ENCODE measurements around the gene EVL.
"Not testable (repeated sequence)": the region's sequence is repeated elsewhere in the genome, so short reads cannot be mapped to it uniquely, and the experiment has no call there.

The EVL gene

DNA sequence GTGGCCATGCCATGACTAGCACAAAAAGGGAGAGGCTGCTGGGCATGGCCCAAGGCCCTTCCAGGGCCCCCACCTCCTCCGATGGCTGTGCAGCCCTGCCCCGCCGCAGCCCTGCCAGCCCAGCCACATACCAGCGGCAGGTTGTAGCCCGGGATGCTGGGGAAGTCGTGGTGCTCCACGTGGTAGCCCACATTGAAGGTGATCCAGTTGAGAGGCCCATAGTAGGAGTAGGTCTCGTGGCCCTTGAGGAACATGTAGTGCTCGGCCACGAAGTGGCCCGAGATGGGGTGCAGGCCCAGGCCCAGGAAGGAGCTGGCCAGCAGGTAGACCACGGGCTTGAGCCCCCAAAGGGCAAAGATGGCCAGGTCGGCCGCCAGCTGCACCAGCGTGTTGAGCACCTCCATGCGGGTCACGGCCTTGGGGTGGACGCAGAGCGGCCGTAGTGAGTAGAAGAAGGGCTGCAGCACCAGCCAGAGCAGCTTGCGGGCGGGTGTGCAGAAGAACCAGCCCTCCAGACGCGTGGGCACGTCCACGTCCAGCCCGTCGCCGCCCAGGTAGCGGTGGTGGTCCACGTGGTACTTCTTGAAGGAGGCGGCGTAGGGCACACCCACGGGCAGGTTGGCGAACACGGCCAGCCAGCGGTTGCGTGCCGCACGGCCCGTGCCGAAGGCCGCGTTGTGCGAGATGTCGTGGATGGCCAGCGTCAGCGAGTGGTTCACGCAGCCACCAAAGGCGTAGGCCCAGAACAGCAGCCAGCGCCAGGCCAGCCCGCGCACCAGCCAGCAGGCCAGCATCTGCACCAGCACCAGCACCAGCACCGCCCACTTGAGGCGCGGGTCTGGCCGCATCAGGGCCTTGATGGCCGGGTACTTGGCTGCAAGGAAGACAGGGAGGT, 83.9 kb downstream of the EVL start:
- DNase-seq: no peak

DNA sequence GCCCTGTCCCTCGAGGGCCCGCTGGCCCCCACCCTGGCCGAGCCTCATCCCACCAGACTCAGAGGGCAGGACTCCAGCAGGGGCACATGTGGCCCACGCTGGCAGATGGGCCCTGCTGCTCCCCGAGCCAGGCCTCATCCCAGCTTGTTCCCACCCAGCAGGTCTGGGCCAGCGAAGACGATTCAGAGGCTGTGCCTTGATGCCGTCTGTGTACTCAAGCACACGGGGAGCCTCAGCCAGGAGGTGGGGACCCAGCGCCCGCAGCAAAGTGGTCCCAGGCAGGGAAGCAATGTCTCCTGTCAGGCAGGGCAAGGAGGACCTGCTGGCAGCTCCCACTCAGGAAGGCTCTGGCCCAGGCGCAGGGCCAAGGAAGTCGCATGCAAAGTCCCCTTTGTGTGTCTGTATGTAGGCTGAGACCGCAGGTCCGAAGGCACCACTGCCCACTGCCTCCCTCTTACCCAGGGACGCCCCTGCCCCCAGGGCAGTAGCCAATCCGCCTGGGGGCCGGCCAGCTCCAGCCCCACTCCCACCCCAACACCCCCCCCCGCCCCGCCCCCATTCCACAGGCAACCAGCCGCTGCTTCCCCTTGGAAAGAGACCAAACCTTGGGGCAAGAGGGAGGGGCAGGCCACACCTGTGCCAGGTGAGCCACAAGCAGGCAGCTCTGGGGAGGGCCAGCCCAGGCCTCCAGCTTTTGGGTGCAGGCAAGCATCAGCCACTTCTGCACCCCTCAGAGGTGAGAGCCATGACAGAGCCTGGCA, 84.8 kb downstream of the EVL start:
- no peak for DNase-seq

DNA sequence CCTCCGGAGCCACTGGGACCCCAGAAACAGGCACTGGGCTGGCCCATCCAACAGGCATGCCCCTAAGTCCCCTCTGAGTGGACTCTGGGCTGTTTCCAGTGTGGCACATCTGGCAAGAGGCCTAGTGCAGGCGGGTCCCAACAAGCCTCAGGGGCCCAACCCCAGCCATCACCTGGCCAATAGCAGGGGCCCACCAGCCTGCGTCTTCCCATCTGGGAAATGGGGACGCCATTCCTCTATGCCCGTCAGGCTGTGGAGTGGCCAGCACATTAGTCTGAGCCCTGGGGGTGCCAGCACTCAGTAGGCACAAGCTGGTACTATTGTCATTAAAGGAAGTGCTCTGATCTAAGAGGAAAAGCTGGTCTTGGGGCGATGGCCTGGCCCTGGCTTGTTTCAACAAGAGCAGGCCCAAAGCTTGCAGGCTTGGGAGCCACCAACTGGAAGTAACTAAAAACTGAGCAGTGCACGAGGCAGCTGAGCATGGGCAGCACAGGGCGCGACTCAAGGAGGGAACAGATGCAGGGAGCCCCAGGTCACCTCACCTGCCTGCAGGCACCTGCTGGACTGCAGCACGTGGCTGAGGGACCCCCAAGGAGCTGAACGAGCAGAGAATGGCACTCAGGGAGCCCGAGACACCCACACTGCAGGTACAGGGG, 85.8 kb downstream of the EVL start:
- DNase-seq: no peak

DNA sequence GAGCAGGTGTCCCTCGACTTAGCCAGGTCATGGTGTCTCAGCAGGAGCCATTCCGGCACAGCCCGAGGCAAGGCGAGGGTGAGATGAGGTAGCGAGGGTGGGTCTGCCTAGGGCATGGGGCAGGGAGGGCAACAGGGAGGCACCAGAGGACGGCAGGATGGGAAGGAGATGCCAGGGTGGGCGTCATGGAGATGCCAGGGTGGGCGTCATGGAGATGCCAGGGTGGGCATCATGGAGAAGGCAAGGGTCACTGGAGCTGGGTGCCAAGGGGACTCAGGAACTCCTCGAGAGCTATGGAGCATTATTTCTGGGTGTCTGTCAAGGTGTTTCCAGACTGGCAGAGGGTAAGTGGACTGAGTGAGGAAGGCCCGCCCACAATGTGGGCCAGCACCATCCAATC, 86.9 kb downstream of the EVL start:
- DNase-seq: no peak

DNA sequence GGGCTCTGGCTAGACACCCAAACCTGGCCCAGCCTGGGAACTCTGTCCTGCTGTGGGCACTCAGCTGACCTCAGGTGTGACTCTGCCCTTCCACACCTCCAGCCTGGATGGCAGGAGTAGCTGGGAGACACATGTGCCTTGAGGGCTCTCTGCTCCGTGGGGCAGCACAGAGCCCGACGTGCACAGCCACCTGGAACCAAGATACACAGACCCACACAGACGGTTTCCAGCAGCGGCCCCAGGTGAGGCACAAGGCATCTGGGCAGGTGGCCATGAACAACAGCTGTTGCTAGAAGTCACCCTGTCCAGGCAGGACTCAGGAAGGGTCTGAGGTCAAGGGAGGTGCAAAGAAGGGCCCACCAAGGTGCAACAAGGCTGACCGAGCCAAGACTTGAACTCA, 88.3 kb downstream of the EVL start:
- DNase-seq: no peak

DNA sequence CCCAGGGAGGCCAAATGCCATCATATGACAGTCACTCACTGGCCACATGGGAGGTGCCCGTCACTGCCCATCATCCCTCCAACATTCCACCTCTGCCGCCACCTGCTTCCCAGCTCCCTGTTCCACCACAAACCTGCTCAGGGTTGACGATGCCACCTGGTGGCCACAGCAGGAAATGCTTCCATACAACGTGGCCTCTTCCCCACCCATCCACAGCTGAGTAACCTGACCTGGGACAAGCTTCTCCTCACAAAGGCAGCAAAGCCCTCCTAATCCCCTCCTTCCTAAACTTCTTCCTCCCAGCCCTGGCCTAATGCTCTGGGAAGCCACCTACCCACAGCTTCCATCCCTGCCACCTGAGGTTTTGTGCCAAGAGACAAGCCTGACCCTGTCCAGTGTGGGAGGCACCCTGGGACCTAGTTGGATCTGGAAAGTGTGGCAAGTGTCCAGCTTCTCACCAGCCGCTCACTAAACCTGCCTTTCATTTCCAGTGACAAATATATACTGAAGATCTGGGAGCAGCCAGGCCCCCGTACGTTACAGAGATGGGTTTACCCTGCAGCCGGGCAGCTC, 89.9 kb downstream of the EVL start:
- peak in 1 of 2 donors; percentile 36 for DNase-seq

DNA sequence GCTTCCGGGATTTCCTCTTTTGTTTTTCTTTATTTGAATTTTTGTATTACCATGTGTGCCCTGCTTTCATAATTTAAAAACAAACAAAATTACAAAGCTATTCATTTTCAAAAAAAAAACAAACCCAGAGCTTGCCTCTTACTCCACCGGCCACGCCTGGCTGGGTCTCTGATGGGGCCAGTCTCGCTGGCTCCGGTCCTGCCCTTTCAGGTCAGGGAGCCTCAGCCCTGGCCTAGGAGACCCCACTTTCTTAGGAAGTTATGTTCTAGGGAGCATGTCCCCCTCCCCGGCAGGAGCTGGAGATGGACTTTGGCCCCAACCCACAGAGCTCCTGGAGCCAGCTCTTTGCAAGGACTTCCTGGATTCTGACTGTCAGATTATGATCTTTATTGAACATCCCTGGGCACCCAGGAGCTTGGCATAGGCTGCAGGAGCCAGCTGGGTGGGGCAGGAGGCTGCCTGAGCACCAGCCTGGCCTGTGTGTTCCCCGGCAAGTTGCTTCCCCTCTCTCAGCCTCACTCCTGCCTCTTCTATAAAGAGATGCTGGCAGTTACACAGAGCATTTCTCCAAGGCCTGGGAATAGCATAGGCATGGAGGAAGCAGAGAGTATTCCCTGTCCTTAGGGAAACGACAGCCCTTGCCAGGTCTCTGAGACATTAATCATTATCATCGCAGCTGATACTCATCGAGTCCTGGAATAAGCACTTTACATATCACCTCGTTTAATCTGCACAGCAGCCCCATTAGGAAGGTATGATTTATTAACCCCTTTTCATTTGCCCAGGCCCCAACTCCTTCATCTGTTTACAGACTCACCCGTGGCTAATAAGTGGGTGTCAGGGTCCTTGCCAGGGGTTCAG, 90.8 kb downstream of the EVL start:
- no peak for DNase-seq

DNA sequence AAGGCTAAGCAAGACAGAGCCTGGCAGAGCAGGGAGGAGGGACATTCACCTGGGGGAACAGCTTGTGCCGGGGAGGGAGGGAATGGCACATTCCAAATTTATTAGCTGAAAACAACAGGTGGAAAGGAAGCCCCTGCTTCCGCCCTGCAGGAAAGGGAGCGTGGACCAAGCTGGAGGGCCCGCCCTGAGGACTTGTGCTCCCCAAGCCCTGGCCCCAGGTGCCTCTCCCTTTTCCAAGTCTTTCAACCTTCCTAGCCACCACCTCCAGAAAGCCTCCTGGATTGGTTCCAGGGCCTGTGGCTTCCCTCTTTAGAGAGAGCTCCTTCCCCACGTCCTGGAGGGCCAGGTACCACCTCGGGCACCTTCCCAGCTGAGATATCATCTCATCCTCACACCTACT, 91.6 kb downstream of the EVL start:
- no peak for DNase-seq

DNA sequence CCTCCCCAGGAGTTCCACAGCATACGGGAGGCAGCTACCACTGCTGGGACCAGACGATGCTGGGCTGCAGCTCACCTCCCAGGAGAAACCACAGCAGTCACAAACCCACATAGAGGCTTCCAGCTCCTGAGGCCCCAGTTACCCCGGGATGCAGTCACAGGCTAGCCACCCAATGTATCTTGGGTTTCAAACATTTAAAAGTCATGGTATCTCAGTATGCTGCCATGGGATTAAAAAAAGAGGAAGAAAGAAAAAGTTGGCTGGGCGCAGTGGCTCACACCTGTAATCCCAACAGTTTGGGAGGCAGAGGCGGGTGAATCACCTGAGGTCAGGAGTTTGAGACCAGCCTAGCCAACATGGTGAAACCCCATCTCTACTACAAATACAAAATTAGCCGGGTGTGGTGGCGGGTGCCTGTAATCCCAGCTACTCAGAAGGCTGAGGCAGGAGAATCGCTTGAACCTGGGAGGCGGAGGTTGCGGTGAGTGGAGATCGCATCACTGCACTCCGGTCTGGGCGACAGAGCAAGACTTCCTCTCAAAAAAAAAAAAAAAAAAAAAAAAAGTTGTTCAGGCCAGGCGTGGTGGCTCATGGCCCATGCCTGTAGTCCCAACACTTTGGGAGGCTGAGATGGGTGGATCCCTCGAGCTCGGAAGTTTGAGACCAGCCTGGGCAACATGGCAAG, 92.5 kb downstream of the EVL start:
- not testable (repeated sequence) for DNase-seq

DNA sequence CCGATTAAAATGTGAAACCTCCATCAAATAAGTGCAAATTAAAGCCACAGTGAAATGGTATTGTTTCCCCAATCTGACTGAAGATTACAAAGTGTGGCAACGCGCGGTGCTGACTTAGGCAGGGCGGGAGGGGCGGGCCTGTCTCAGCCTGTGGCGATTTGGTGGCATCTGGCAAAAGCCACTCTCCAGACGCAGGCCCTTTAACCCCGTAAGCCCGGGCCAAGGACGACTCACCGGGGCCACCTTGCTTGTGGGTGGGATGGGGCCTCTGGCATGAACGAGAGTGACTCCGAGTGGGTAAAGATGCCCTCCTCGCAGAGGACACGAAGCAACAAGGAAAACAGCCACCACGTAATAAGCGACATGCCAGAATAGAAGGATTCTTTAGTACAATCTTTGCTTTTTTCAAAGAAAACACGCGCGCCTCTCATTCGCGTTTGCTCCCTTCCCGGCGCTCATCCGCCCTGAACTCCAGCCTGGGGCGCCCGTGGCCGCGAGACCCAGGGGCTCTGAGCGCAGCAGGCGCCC, 93.4 kb downstream of the EVL start:
- no peak for DNase-seq

DNA sequence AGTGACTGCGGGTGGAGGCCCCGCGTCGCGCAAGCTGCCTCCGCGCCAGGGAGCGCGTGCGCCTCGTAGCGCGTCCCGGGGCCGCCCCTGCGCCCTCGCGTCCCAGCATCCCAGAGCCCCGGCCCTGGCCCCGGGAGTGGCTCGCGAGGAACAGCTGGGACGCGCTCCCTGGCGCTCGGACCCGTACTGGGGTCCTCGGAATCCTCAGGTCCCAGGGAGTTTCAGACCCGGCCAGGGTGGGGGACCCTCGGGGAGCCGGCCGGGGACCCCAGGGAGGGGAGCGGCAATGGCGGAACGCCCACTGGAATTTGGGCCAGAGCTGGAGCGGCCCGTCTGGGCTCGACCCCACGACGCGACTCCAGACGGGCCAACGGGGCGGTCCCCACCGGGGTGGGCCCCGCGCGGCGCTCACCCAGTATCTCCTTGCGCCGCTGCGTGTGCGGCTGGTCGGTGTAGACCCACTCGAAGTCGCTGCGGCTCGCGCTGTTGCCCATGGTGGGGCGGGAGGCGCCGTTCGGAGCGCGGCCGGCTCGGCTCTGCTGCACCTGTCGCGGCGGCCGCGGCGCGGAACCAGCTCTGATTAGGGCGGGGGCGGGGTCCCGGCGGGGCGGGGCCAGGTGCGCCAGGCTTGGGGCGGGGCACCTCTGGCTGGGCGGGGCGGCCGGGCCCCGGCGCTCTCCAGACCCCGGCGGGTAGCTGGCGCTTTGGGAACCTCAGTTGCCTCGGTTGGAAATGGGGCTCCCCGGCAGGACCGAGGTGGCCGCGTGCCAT, 94.1 kb downstream of the EVL start, which contains the start of gene DEGS2:
Gene DEGS2 (minus strand): TSS at position 552 of the 771 bp plus-strand sequence. CDS start 58 bp downstream, at position 494.
- no peak for DNase-seq

DNA sequence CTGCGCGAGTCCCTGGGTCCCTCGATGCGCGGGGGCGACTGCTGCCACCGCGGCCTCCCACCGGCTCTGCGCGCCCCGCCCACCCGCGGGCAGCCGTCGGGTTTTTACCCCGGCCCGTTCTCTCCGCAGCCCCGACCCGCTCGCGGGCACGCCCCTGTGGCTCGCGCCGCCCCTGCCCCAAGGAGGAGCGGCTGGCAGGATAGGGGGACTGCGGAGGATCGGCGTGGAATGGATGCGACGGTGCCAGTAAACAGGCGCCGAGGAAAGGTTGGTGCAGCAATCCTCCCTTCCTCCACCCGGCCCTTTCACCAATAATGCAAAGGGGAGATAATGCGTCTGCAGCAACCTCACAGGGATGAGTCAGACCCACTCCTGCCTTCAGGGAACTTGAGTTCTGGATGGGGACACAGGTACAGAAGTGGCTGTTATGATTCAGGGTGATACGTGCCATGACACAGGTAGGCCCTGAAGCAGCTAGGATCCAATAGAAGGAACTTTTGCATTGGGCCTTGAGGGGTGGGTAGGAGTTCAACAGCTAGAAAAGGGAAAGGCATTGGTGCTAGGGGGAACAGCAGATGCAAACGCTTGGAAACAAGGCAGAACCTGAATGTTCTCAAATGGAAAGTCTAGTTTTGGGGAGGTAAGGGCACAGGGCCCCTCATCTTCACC, 94.8 kb downstream of the EVL start:
- DNase-seq: no peak

DNA sequence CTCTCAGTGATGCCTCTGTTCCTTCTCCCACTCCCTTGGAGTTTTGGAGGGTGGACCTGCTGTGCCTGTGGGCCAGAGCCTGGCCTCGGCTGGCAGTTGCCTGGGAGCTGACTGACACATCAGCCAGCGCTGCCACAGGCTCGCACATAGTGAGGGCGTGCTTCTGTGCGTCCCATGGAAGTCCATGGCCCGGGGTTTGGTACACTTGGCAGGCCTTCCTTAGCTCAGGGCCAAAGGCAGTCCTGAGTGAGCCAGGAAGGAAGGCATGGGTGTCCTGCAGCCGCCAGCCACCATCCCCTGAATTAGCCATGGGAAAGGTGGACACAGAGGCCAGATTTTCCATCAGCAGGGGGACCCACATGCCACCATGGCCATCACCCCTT, 95.3 kb downstream of the EVL start:
- no peak for DNase-seq

DNA sequence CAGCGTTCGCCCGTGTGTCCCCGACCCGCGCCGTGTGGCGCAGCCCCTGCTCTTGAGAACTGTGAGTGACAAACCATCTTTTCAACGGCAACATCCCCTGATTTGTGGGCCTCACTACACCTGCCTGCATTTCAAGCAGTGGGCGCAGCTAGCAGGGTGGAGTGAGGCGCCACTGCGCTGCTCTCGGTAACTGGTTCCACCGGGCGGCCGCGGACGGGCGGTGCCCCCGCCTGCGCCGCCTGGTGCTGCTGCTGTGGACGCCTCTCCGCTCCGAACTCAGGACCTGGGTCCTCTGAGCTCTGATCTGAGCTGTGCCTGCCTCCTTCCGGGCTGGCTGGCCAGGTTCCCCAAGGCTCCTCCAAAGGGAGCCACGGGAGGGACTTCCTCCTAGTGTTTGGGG, 100.2 kb downstream of the EVL start:
- DNase-seq: no peak

DNA sequence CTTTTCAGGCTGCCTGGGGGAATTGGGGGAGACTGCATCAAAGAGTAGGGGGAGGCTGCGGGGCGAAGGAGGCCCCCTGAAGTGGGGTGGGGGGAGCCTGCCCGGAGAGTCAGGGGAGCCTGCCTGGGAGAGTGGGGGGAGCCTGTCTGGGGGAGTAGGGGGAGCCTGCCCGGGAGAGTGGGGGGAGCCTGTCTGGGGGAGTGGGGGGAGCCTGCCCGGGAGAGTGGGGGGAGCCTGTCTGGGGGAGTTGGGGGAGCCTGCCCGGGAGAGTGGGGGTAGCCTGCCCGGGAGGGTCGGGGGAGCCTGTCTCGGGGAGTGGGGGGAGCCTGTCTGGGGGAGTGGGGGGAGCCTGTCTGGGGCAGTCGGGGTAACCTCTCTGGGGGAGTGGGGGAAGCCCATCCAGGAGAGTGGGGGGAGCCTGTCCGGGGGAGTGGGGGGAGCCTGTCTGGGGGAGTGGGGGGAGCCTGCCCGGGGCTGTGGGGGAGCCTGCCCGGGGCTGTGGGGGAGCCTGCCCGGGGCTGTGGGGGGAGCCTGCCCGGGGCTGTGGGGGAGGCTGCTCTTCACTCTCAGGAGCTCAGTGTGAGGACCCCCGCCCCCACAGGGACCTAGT, 100.7 kb downstream of the EVL start:
- no peak for DNase-seq

DNA sequence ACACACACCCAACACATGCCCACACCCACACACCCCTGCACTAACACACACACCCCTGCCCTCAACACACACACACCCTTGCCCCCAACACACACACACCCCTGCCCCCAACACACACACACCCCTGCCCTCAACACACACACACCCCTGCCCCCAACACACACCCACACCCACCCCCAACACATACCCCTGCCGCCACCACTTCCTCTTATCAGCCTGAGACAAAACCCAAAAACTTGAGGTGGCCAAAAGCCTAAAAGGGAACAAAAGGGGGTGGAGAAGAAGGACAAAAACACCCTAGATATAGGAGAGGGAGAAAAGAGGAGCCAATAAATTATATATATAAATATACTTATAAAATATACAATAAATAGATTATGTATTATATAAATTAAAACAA, 103.3 kb downstream of the EVL start:
- peak in 1 of 2 donors; percentile 10 for DNase-seq

DNA sequence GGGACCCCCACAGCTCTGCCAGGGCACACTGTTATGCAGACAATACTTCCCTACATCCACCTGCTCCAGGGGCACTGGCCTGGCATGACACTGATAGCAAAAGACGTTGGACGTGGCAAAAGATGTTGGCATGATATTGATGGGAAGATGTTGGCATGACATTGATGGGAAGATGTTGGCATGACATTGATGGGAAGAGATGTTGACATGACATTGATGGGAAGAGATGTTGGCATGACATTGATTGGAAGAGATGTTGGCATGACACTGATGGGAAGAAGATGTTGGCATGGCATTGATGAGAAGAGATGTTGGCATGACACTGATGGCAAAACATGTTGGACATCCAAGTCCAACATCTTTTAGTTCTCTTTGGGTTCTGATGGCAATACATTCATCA, 105.7 kb downstream of the EVL start:
- DNase-seq: no peak

DNA sequence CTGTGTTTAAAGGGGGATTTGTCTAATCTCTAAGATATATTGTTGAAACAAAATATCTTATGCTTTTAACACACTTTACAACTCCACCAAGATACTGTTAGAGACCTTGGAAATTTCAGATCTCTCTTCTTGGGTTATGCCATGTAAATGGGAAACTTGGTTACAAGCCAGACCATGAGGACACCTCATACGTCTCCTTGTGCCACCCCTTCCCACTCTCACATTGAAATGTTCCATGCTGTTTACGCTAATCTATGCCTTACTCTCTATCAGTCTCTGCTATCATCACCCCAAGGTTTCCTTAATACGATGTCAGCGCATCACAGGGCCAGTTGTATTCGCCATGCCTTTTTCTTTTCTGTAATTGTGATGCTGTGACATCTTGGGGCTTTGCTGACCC, 107.6 kb downstream of the EVL start:
- DNase-seq: no peak

DNA sequence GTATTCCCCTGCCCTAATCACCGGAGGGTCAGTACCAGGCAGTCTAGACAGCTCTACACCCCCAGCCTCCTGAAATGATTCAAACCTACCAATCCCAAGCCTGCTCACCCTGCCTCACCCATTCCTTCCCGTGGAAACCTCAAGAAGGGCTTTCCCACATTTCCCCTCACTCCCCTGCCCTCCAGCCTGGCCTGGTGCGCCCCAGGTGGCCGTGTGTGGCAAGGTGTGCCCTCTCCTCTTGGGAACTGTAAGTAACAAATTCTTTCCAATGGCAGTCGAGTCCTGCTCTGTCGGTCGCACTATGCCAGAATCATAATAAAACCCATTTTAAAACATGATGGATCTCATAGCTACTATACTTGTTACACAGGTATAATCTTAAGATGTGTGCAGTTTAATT, 108.1 kb downstream of the EVL start:
- no peak for DNase-seq
